ENCODE results near the gene TRIM58.

DNA sequence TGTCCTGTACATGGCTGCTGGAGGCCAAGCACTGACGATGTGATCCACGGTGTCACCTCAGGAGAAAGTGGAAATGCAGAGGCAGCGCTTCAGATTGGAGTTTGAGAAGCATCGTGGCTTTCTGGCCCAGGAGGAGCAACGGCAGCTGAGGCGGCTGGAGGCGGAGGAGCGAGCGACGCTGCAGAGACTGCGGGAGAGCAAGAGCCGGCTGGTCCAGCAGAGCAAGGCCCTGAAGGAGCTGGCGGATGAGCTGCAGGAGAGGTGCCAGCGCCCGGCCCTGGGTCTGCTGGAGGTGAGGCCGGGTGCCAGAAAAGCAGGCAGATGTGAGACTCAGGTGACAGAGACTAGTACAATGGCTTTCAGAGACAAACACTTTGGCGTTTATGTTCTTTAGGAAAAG is 7.7 kb downstream of the TRIM58 start:
- TF ChIP-seq CTCF (conservative IDR thresholded peaks at IDR 0.05 in 1 of 2, IDR thresholded peaks at IDR 0.05 in 1 of 2; ENCODE audit: low read depth in 1 of 2, low read length in 2 of 2) (no peak), EZH2 (IDR thresholded peaks at IDR 0.05; ENCODE audit: low read length, missing control alignments) (no peak)
